ENCODE results near the gene ISM1. TPM values are rescaled to one million over a fixed set of nuclear protein-coding genes. Genes with fewer than 3 reads are reported as not detected.

ISM1 gene
- total and polyA plus RNA-seq, 7 donors = 0.60 to 3.3 (median 1.5) TPM; not detected in 1

DNA sequence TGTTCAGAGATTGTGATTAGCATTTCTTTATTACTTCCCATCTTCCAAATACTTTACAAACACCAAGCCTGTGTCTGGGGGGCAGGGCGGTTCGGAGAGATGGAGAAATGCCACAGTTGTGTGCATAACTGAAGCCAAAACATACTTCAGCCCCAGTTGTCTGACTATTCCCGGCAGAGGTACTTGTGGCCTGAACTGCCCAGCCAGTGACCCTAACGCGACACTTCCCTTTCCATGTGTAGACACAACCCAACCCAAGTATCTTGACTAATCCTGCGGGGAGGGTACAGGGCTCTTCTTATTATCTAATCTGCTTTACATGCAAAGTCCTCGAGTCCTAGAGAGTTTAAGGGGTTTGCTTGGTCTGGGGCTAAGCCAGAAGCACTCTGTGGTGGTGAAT lies 46.2 kb downstream of the ISM1 start:
- DNase-seq = no peak
- H3K27me3 ChIP-seq = no peaks in the 10 kb centered on the region
- no peaks in the 10 kb centered on the region for H3K9me3 ChIP-seq
- H3K27ac ChIP-seq = no peak overlapping the region
- no peaks in the 10 kb centered on the region for H3K36me3 ChIP-seq
- intact Hi-C loops (cut with DNase I) = no loop called here
- H3K4me1 ChIP-seq = peaks cover 0 to 9% (median 6%) of the 10 kb centered on the region in 4 donors
- no peak for TF ChIP-seq POLR2AphosphoS5 (IDR thresholded peaks at IDR 0.05)
- no peak for TF ChIP-seq POLR2A (IDR thresholded peaks at IDR 0.05)
- TF ChIP-seq, protein P1, sequence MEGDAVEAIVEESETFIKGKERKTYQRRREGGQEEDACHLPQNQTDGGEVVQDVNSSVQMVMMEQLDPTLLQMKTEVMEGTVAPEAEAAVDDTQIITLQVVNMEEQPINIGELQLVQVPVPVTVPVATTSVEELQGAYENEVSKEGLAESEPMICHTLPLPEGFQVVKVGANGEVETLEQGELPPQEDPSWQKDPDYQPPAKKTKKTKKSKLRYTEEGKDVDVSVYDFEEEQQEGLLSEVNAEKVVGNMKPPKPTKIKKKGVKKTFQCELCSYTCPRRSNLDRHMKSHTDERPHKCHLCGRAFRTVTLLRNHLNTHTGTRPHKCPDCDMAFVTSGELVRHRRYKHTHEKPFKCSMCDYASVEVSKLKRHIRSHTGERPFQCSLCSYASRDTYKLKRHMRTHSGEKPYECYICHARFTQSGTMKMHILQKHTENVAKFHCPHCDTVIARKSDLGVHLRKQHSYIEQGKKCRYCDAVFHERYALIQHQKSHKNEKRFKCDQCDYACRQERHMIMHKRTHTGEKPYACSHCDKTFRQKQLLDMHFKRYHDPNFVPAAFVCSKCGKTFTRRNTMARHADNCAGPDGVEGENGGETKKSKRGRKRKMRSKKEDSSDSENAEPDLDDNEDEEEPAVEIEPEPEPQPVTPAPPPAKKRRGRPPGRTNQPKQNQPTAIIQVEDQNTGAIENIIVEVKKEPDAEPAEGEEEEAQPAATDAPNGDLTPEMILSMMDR (IDR thresholded peaks at IDR 0.05) = no peak
- TF ChIP-seq EP300 (IDR thresholded peaks at IDR 0.05) = no peak
- H3K4me3 ChIP-seq = no peak overlapping the region
- 76 to 81% methylated on average over 7 of the region's 7 CpGs for WGBS, 2 donors

DNA sequence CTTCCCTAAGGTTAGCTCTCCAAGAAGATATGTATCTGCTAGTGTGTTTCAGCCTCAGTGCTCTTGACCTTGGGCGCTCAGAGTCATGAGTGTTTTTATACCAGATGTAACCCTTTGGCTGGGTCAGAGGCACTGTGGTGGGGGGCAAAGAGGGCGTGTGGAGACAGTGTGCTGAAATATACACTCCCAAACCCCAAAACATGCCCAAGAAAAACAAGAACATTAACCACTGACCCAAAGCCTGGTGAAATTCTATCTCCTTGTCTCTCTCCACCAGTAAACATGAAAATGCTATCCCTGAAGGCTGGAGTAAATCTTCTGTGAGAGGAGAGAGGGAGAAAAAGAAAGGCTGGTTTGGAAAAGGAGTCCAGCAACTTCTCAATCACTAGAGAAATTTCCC lies 47.9 kb downstream of the ISM1 start:
- no peaks in the 10 kb centered on the region for H3K27me3 ChIP-seq
- no peaks in the 10 kb centered on the region for H3K4me1 ChIP-seq
- no peak overlapping the region for H3K27ac ChIP-seq
- WGBS, 2 donors = 56 to 82% methylated on average over 2 of the region's 2 CpGs
- H3K9me3 ChIP-seq = no peaks in the 10 kb centered on the region
- TF ChIP-seq, protein P1 (IDR thresholded peaks at IDR 0.05) = no peak
- no peak for TF ChIP-seq POLR2A (IDR thresholded peaks at IDR 0.05)
- no peak for TF ChIP-seq EP300 (IDR thresholded peaks at IDR 0.05)
- TF ChIP-seq POLR2AphosphoS5 (IDR thresholded peaks at IDR 0.05) = no peak
- no peak for DNase-seq
- intact Hi-C loops (cut with DNase I) = no loop called here
- no peaks in the 10 kb centered on the region for H3K36me3 ChIP-seq
- H3K4me3 ChIP-seq = no peak overlapping the region

DNA sequence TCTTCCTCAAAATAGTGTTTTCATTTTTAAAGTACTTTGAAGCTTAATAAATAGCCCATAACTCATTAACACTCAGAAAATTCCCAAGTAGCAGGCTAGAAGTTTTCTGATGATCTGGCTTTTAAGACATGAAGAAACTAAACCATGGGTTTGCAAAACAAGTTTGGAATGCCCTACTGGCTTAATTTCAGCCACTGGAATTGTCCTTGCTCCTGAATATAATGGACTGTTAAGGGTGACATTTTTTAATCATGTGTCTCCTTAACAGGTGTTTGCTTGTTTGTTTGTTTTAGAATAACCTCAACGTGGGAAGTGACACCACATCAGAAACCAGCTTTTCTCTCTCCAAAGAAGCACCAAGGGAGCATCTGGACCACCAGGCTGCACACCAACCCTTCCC lies 49.1 kb downstream of the ISM1 start:
- WGBS, 2 donors = 19 to 43% methylated on average over 1 of the region's 1 CpG
- TF ChIP-seq POLR2A (IDR thresholded peaks at IDR 0.05) (no peak), POLR2AphosphoS5 (IDR thresholded peaks at IDR 0.05) (no peak), EP300 (IDR thresholded peaks at IDR 0.05) (no peak)
- TF ChIP-seq, protein P1 (IDR thresholded peaks at IDR 0.05) = no peak
- no peaks in the 10 kb centered on the region for H3K9me3 ChIP-seq

DNA sequence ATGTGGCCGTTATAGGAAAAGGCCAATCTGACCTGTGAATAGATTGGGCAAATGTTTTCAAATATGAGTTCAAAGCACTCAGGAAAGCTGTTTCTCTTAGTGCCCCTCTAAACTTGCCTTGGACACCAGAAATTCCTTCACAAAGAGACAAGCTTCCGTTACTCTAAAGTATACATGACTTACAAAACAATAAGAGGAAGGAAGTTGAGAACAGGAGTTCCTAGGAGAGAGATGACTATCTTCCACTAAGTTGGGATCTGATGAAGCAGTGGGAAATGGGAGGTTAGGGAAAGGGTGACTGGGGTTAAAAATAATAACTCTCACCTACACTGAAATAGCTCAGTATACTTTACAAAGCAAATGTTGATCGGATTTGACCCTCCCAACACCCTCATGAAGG lies 50.0 kb downstream of the ISM1 start:
- WGBS, 2 donors = 84 to 86% methylated on average over 3 of the region's 3 CpGs

More for the DNA sequence above, 49.1 kb downstream of the ISM1 start:
- Histone ChIP-seq H3K27ac (no peak overlapping the region), H3K27me3 (no peaks in the 10 kb centered on the region), H3K4me1 (no peaks in the 10 kb centered on the region), H3K4me3 (no peak overlapping the region), H3K36me3 (no peaks in the 10 kb centered on the region)
- intact Hi-C loops (cut with DNase I) = no loop called here
- DNase-seq = no peak

More for the DNA sequence above, 50.0 kb downstream of the ISM1 start:
- H3K27me3 ChIP-seq = no peaks in the 10 kb centered on the region
- H3K9me3 ChIP-seq = no peaks in the 10 kb centered on the region
- H3K27ac ChIP-seq = no peak overlapping the region
- TF ChIP-seq, protein P1 (IDR thresholded peaks at IDR 0.05) = no peak
- no peaks in the 10 kb centered on the region for H3K36me3 ChIP-seq
- no peaks in the 10 kb centered on the region for H3K4me1 ChIP-seq
- H3K4me3 ChIP-seq = no peak overlapping the region
- DNase-seq = no peak
- intact Hi-C loops (cut with DNase I) = no loop called here
